ENCODE measurements around the gene DLG2.

Gene DLG2

DNA sequence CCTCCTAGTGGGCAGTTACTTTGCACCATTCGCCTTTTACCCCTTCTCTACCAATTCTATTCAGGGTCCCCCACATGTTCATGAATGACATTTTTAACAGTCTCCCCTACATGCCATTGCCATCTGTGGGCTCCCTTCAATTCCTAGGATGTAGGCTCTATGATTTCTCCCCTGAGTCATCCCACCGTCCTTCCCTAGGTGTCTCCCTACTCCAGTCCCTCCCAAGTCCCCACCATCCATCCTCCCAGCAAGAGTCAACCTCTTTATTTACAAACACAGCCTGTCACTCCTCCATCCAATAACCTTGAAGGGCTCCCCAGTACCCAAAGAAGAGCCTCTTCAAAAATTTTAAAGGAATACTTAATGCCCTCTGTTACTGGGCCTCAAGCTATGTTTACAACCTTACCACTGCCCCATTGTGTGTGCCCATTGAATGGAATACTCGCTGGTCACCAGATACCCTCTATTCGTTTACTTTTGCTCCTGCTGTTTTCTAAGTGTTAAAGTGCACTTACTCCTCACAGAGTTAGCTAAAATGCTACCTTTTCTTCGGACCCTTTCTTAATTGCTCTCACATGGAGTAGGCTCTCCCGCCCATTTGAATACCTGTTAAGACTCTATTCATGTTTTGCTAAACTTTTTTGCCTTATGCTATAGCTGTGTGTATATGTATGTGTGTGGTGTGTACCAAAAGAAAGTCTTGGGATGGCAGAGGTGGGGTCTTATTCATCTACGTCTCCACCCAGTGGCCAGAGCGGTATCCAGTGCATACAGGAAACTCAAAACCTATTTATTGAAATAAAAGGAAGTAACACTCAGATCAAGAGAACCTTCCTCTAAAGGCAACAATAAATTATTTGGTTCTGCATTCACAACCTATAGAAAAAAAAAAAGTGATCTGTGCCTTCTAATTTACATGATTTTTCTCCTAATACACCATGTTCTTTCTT, 2105.2 kb downstream of the DLG2 start:
- no peak for DNase-seq

DNA sequence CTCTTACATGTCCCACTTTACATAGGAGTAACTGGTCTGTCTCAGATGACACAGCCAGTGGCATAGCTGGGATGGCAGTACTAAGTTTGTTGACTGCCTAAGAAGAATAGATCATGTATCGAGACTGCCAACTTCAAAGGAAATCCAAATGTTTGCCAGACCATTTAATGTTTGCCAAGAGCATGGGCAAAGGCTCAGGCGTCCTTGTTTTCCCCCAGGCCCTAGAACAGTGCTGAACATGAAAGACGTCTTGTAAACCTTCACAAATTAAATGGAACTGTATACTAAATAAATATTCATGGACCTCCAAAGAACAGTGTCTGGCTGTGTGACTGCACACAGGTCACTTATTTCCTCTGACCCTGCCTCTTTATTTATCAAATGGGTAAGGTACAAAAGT, 2106.3 kb downstream of the DLG2 start:
- DNase-seq, result no peak

DNA sequence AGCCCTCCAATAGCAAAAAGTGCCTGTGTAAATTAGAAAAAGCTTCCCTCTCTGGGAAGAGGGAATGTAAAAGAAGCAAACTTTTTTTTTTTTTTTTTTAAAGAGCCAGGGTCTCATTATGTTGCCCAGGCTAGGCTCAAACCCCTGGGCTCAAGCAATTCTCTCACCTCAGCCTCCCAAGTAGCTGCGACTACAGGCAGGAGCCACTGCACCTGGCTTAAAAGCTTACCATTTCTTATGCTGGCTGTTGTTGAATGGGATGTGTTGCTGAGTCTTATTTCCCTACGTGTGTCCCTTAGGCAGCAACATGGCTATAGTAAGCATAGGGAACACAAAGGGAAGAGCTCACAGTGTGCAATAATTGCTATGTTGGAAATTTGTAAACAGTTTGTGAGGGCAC, 2115.5 kb downstream of the DLG2 start:
- DNase-seq, result no peak

DNA sequence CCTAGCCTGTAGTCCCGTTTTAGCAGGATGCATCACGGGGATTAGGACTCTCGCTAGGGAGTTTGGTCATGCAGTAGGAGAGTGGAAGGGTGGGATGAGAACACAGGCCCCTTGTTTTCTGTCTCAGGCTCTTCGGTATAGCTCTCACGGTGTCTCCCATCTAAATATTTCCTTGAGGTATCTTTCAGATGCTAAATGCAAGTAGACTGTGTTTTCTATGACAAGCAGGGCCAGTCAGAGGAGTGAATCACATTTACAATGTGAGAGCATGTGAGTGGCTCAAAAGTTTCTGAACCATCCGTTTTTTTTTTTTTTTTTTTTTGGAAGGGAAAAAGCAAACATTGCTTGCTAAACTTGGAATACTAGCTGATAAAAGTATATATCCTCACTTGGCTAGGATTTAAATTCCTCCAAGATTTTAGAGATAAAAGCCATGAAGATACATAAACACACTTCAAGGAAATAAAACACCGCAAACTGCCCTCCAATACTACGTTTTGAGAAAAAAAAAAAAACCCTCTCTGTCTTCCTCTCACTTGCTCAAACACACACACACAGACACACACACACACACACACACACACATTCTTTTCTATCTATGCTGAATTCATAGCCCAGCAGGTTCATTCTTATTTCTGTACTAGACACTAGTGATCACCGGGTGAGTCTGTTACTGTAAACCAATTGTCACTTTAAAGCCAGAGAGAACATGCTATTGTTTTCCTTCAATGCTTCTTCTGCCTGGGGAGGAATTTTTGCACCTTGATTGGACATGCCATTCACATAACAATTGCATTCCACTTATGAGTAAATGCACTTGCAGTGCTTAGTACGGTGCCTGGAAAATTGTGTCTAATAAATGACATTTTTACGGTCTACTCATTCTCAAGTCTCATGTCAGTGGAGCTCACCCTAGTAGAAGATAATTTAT, 2116.3 kb downstream of the DLG2 start:
- no peak for DNase-seq

DNA sequence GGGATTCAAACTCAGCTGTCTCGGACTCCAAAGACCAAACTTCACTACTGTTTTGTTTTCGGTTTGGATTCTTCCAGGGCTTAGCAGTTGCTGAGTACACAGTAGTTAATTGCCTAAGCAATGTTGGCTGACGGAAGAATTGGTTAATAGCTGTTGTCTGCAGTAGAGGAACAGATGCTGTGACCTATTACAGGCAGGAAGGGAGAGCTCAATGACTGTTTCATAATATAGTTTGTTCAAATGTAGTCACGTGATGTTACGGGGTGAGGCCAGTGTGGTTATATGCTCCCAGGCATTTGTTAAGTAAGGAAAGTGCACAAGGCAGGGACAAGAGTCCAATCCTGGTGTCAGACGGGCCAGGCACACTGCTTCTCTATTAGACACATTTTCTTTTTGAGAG, 2118.3 kb downstream of the DLG2 start:
- DNase-seq, result no peak

DNA sequence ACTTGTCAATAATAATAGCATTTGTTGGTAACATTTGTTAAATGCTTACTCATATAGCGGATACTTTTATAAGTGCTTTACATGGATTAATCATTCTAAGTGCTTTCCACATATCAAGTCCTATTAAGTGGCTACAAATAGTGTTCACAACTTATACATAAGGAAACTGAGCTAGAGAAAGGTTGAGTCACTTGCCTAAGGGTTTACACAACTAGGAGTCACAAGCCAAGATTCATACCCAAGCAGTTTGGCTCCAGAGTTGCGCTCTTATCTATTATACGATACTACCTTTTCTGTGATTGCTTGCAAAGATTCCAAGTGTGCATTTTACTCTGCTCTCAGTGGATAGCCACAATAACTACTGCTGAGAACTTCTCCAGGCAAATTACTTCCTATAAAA, 2125.1 kb downstream of the DLG2 start:
- no peak for DNase-seq

DNA sequence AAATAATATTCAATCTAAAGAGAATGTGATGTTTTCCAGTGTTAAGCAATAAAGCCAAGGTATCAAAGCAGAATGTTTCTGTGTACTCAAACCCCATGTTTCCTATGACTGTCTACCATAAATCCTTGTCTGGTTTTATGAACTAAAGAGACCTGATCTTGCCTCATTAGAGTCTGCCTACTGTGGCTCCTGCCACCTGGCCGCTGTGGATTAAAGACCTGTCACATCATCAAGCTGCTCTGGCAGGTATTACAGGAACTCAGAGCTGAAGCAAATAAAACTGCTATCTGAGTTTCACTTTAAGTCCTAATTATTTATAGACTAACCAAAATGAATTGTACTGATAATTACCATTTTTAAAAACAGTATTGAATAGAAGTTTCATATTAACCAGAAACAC, 2133.2 kb downstream of the DLG2 start:
- no peak for DNase-seq

DNA sequence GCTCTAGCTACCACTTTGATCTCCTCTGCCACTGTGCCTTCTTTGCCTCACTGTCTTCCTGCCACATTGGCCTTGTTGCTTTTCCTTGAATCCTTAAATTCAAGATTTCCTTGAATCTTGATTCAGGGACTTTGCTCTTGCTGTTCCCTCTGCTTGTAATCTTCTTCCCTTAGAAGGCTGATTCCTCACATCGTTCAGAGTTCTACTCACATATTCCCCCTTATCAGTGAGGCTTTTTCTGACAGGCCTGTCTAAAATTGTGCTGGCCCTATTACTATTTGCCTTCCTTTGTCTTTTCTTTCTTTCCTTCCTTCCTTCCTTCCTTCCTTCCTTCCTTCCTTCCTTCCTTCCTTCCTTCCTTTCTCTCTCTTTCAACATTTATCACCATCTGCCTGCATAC, 2134.1 kb downstream of the DLG2 start:
- DNase-seq, result no peak

DNA sequence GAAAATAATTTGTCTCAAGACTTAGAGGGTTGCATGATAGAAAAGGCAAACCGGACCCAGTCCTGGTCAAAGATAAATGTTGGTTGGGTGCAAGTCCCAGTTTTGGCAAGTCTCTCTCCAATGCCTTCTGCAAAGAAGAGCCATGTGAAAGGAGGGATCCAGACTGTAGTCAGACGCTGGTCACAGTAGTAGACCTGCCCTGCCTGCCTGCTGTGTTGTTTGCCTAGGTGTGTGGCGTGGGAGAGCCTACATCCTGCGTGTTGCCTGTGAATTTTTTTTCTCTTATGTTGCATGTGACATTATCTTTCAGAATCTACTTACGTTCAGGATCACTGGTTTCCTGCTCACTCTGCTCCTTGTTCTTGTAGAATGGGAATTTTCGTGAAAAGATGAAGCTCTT, 2143.3 kb downstream of the DLG2 start:
- no peak for DNase-seq

DNA sequence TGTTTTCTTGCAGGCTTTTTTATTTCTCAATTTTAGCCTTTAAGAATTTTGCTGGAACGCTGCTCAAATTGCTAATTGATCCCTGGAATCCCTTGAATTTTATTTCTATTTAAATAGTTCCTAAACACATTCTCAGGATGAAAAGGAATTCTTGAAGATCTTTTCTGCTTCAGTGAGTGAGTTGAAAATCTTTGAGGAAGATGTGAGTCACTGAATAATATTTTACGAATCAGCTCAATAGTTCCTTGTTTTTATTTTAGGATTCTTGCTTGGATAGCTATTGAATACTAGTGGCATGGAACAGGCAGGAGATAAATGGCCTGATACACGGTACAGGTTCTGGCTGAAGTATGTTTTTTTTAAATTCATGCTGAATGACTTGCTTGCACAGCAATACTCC, 2146.3 kb downstream of the DLG2 start:
- no peak for DNase-seq

DNA sequence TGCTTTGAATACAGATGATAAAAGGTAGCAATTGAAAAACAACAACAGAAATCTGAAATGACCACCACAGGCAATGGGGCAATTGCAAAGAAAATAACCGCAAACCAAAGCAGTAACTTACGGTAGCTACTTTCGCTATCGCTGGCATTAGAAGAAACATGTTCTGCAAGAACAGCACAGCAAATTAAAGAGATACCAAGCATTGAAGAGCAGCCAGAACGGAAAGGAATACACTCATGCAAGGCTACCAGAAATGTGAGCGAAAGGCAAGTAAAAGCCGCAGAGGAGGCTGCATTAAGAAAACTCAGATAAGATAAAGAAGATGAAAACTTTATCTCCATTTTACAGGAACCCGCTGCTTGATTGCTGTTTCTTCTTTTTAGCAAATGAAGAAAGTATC, 2146.9 kb downstream of the DLG2 start:
- DNase-seq, result no peak

DNA sequence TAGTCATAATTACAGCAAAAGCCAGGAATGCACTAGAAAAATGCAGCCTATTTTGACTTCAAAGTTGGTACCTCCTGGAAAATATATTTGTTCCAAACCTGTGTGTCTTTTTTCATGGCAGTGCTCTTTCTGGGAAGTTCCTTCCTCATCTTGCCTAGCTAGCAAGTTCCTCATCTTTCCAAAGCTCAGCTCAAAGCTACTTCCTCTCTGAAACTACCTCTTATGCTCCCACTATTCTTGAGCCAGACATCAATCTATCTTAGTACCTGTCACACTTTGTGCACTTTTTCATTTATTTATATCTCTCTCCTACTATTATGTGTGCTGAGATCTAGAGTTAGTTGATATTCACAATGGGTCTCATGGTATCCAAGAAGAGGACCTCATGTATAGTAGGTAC, 2149.4 kb downstream of the DLG2 start:
- no peak for DNase-seq

DNA sequence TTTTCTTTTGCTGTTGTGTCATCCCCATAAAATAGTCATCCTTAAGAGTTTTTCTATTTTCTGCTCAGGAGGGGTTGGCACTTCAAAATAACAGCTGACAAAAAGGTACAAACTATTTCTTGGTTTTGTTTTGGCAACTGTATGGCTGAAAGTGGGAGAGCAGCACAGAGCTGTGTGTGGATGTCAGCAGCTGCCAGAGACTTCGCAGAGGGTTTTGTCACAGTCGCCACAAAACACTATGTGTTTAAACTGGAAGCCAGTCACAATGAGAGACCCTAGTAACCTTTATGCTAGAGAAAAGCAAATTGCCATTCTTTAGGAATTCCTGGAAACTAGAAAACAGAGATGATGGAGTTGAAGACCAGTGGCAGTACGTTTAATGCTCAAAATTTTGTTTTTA, 2151.4 kb downstream of the DLG2 start:
- DNase-seq, result no peak

DNA sequence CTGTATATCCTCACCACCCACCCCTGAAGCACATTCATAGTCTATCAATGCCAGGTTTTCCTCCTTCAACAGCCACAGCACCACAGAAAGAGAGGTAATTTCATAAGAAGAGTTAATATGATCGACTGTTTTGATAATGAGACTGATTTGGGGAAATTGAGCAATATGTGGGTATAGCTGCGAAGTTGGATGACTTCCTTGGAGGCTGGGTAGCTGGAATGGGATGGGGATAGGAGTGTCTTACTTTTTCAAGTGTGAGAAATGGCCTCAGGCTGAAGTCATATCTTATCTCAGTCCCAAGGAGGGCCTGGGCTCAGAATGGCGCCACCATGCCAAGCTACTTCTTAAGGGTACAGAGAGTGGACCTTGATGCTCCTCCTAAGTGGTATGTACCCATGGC, 2153.4 kb downstream of the DLG2 start:
- DNase-seq, result no peak

DNA sequence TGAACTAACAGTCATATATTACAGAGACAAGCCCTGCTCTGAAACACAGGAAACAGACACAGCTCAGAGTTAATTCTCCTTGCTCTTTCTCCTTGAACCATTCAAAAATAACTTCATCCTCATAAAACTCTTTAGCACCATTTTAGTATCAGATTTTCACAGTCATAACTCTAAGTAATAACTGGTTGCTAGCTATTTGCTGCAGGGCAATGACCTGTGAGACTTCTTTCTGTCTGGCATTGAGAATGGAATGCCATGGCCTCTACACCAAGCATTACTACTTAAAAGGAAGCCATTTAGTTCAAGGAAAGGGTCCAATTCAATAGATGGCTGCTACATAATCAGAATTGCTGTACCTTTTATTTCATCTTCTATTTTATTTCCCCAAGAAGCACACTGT, 2154.3 kb downstream of the DLG2 start:
- DNase-seq, result no peak

DNA sequence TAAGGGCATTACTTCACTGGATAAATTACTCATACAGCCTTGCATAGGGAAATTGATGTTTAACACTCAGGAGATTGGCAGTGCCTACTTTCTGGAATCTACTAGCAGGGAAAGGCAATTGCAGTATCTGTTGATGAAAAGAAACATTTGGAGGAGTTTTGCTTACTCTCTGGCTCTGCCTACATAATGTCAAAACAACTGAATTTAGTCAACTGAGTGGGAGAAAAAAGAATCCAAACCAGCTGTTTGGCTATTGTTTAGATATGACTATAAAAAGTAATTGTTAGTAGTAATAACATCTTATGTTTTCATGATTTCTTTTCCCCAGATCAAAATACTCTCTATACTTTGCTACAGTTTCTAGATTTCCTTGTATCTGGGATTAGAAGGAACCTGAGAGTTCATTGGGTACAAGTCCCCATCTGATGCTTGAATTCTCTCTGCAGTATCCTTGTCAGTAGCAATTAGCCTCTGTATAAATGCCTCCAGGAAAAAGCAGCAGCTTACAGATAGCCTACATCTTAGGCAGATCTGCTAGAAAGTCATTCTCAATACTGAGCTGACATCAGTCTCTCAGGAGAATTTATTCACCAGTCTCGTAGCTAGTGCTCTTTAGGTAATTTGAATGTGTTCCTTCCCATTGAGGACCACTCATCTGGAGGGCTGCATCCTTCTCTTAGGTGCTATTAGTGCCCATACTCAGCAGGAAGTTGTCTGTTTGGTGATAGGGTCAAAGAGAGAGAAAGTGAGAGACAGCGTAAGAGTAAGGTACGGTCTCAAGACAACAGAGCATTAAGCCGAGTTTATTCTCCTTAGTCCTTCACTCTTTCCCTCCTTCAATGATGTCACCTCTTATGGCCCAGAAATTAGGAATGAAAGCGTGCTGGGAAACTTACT, 2155.1 kb downstream of the DLG2 start:
- no peak for DNase-seq

DNA sequence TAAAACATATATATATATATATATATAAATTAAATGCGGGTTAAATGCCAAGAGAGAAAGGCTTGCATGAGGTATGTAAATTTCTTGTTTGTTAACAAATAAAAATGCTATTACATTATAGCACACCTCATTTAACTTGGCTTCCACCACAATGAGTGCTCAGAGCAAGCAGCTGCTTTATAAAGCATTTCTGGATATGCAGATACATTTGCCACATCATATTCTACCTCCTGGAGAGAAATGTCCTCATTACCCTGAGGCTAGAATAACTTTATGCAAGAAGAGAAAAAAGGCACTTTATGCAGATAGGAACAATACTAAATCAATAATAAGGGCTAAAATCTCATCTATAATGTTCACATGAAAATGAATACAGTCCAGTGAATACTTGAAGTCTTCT, 2159.3 kb downstream of the DLG2 start:
- no peak for DNase-seq

DNA sequence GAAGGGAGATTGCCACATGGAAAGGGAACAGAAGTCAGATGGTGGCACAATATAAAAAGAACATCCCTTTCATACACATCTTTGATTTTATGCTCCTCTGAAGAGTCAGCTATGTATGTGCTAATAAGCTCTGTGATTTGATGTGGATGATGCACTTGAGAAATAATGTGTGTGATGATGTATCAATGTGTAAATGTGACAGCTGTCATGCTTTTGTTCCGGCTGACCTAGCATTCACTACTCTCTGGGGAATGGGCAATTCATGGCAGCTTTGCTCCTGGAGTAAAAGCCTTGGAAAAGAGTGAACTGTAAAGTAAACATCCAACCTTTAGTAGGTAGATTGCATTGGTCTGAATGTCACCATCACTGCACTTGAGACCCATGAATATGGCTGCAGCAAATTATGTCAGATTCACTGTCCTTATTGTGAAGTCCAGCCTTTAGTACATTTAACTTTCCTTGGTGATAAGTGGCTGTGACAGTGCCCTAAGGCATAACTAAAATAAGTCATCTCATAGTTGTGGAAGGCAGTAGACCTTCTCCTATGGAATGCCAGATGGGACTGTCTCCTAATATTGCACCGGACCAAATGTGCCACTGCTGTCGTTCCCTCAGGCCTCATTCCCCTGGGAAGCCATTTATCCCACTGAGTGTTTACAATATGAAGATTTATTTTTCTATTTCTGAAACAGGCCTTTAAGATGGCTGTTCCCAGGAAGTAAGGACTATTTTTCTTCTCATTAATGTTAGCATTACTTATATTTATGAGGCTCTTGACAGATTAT, 2162.8 kb downstream of the DLG2 start:
- no peak for DNase-seq

DNA sequence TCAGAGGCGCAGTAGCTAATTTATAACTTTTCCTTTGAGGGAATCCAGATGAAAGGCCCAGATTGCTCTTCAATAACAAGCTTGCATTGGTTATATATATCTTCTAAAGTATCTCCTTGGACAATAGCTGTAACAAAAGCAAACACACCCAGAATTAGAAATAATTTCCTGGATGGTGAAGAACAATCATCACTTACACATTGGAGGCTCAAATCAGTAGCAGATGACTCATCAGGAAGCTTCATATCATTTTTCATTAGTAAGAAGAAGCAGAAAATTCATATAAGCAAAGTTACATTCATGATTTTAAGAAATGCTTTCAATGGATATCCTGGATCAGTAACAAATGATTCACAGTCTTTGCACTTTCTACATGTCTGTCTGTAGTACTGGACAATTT, 2167.3 kb downstream of the DLG2 start:
- DNase-seq, result no peak

DNA sequence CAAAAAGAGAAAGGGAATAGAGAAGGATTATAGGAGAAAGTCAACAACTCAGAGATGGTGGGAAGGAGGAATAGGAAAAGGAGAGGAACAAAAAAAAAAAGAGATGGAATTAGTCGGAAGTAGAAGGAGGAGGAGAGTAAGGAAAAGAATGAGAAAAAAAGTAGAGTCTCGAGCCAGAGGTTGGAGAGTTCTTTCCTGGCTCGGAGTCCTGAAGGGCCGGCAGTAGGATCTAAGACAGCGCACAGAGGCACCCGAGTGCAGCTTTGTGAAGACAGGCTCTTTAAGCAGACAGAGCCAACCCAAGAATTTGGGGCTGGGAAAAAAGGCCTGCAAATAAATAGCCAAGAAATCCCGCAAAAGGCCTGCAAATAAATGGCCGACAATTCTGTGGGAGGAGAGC, 2170.6 kb downstream of the DLG2 start:
- DNase-seq, result no peak

DNA sequence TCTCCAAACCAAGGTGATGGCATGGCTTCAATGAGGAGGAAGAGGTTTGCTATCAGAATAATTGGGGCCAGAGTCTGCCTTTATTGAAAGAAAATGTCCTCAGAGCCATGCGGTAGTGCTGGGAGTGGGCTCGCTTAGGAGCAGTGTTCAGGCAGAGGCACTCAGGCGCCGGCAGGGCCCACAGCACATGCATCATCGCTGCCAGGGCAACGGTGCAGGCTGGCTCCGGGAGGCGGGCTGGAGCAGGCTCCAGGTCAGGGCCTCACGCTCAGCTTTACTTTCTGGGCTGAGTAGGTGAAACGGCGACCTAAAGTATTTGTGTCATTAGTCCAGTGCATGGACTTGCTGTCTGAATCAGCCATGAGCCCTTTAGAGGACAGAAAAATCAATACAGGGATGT, 2171.1 kb downstream of the DLG2 start:
- DNase-seq, result no peak

DNA sequence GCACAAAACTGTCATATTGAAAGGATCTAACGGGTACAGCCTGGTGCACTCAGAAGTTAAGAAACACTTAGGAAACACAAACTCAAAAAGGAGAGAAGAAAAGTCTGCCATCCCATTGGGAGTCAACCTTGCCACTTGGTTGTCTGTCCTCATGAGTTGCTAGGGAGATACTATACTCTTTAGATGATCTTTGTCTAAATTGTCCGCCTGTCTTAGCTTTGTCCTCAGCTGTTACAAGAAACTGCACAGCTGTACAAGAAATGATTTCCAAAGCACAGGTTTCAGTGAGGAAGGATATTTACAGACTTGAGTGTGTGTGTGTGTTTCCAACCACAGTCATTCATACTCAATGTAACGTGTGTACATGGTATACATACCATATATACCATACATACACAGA, 2171.8 kb downstream of the DLG2 start:
- no peak for DNase-seq
